ENCODE data around the gene CTBP2.

The CTBP2 gene

GRCh38 chr10:125033146-125033924 is 127.0 kb downstream of the CTBP2 start:
- 0 out of 2 replicates have a peak overlapping the region, but pooled peaks have one; percentile 3 for H3K27ac ChIP-seq
- no peak for TF ChIP-seq ZFX (IDR thresholded peaks at IDR 0.05)
- TF ChIP-seq, protein P1, sequence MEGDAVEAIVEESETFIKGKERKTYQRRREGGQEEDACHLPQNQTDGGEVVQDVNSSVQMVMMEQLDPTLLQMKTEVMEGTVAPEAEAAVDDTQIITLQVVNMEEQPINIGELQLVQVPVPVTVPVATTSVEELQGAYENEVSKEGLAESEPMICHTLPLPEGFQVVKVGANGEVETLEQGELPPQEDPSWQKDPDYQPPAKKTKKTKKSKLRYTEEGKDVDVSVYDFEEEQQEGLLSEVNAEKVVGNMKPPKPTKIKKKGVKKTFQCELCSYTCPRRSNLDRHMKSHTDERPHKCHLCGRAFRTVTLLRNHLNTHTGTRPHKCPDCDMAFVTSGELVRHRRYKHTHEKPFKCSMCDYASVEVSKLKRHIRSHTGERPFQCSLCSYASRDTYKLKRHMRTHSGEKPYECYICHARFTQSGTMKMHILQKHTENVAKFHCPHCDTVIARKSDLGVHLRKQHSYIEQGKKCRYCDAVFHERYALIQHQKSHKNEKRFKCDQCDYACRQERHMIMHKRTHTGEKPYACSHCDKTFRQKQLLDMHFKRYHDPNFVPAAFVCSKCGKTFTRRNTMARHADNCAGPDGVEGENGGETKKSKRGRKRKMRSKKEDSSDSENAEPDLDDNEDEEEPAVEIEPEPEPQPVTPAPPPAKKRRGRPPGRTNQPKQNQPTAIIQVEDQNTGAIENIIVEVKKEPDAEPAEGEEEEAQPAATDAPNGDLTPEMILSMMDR (conservative IDR thresholded peaks at IDR 0.05): no peak

DNA sequence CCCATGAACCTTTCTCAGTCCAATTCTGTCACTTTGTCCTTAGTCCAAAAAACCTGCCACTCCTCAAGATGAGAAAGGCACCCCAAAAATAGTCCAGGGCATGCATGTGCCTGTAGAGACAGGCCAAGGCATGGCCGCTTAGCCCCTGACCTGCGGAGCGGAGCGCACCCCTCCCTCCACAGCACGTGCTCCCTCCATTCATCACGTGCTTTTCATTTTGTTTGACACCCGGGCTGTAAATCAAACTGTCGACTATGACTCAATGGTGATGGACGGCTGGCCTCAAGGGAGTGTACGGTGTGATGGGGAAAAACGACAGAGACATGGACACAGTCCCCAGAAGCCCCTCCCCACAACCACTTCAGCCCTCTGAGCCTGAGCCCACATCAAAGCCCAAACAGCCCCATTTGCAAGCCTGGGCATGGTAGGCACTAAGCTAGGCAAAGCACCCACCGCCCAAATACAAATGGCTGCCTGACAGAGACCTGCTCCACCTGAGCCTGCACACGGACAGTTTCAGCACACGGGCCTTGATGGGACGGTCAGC is 127.8 kb downstream of the CTBP2 start:
- no peak overlapping the region for H3K27ac ChIP-seq
- TF ChIP-seq ZFX (IDR thresholded peaks at IDR 0.05): no peak

- H3K27ac ChIP-seq: no peak overlapping the region
- no peak for TF ChIP-seq ZFX (IDR thresholded peaks at IDR 0.05)
- TF ChIP-seq, protein P1 (conservative IDR thresholded peaks at IDR 0.05): no peak
Measured at GRCh38 chr10:125030567-125031197, 129.7 kb downstream of the CTBP2 start.

DNA sequence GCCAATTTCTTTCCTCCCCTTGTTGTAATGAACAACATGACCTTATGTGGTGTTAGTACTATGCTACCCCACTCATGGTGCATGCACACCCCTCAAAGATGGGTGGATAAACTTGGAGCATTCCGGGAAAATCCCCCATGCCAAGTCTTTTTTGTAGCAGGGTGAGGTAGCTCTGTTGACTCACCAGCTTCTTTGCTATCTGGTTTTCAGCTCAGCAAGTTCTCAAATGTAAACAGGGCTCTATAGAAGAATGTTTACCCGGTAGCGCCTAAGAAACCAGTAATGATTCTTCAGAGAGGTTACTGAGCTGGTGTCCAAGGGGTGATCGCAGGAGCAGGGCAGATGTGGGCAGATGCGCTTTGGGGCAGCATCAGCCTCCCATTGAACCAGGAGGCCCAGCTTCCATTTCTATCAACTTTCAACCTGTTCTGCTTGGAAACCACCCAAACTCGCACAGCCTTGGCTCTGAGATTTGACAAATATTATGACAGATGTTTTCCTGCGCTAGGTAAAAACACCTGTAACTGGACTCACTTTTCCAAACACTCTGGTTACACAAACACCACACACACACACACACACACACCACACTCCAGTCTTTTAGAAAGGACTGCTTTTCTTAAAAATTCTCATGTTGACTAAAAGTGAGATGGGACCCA is 130.7 kb downstream of the CTBP2 start:
- peak overlapping the region; percentile 11; the same call in 1 of the 2 replicates for H3K27ac ChIP-seq
- TF ChIP-seq ZFX (IDR thresholded peaks at IDR 0.05): no peak
- TF ChIP-seq, protein P1 (conservative IDR thresholded peaks at IDR 0.05): no peak

- no peak overlapping the region for H3K27ac ChIP-seq
- TF ChIP-seq, protein P1 (conservative IDR thresholded peaks at IDR 0.05): no peak
- TF ChIP-seq ZFX (IDR thresholded peaks at IDR 0.05): no peak
Measured at GRCh38 chr10:125027871-125028869, 132.2 kb downstream of the CTBP2 start.

DNA sequence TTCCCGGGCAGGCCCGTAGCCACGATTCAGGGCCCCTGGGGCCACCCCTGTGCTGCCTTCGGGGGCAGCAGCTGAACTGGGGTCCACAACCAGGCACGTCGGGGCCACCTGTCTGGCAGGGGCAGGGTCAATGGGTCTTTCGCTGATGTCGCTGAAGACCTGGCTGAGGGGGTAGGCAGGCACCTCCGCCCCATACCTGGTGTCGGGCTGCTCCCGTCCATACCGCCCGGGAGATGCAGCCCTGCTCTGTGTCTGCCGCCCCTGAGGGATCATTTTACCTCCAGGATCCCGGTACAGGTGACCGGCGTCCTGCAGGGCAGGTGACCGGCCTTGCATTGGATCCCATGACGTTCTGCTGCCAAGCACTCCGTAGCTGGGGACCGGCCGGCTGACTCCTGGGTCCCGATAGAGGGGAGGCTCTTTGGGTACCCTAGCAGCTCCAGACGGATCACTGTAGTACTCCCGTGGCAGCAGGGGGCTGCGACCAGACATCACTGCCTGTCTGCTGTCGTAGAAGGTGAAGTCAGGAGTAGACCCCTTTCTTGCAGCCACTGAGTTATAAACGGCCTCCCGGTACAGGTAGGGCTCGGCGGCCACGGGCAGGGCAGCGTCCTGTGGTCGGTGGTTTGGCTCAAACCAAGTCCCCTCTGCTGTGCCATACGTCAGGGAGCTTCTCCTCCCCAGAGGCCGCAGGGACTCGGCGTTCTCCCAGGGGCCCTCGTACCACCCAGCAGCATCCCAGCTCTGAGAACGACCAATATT is 133.2 kb downstream of the CTBP2 start:
- TF ChIP-seq, protein P1 (conservative IDR thresholded peaks at IDR 0.05): no peak
- no peak for TF ChIP-seq ZFX (IDR thresholded peaks at IDR 0.05)
- H3K27ac ChIP-seq: no peak overlapping the region; the same call in 1 of the 2 replicates

All from C4-2B (cell line).